ELR (cell line): ENCODE data around the gene KCNQ4.

ENCODE experiments used
- DNase-seq: peaks from one replicate; pipeline ENCODE4 v3.0.0-alpha.2; 2015; ENCODE audit warnings: low read depth

Gene KCNQ4

DNA sequence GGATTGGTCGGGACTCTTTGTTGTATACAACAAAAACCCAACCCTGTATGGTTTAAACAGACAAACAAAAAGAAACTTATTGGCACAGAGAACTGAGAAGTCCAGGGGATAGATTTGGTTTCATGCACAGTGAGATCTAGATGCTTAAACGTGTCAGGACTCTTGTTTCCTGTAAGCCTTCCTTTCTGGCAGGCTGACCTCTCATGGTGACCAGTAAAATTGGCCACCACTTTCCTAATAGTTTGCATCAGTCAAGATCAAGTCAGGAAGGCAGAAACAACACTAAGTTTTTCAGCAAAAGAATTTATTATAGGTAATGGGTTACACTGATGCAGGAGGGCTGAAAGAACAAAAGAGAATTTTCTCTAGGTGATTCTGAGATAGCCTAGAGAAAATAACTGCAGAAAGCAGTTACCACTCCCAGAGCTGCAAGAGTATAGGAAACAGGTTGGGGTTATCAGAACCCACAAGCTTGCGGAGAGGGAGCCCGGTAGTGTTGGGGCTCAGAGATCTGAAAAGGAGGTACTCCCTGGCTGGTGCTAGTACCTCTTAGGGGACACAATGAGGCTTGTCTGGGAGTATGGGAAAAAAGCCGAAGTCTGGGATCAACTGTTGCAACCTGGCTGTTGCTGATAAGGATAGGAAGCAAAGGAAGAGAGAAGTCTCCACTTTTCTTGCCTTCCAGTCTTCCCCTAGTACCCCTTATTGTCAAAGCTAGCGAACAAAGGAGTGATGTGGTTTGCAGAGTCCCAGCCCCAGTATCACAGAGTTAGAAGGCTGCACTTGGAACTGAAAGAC, 57.1 kb downstream of the KCNQ4 start:
- no peak for DNase-seq

DNA sequence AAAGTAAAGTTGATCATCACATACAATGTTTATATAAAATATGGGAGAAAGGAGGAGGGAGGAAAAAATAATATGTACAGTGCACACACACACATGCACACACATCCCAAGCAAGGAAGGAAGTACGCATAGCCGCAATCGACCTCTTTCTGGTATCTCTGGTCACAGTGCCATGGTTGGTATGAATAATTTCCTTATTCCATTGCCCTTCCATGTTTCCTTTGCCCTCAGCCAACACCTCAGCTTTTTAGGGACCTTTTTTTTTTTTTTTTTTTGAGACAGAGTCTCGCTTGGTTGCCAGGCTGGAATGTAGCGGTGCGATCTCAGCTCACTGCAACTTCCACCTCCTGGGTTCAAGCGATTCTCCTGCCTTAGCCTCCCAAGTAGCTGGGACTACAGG, 58.0 kb downstream of the KCNQ4 start:
- DNase-seq, result no peak

DNA sequence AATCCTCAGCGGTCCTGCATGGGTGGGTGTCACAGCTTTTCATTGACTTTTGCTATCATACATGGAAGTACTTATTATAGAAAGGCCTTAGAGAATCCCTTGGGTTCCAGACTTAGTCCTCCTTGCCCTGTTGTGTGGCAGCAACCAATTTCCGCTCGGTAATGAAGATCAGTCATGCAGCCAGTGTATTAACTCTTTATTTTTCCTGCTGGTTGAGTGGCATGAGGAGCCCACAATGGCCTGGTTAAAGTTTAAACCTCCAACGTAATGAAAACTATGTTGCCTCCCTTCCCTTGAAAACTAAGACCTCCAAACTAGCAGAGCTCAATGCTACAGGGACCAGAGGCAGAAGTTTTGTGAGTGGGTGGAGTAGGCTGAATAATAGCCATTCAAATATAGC, 58.6 kb downstream of the KCNQ4 start:
- no peak for DNase-seq

GRCh38 chr1:40842691-40843090, 59.1 kb downstream of the KCNQ4 start:
- no peak for DNase-seq

GRCh38 chr1:40844079-40844478, 60.5 kb downstream of the KCNQ4 start:
- DNase-seq, result no peak

- DNase-seq, result no peak
Observed at GRCh38 chr1:40844887-40845878, 61.6 kb downstream of the KCNQ4 start.

GRCh38 chr1:40845895-40846294, 62.3 kb downstream of the KCNQ4 start:
- no peak for DNase-seq

- peak; percentile 55 for DNase-seq
Observed at GRCh38 chr1:40847023-40847745, 63.6 kb downstream of the KCNQ4 start.

GRCh38 chr1:40848530-40849189, 65.1 kb downstream of the KCNQ4 start:
- DNase-seq, result peak; percentile 78

DNA sequence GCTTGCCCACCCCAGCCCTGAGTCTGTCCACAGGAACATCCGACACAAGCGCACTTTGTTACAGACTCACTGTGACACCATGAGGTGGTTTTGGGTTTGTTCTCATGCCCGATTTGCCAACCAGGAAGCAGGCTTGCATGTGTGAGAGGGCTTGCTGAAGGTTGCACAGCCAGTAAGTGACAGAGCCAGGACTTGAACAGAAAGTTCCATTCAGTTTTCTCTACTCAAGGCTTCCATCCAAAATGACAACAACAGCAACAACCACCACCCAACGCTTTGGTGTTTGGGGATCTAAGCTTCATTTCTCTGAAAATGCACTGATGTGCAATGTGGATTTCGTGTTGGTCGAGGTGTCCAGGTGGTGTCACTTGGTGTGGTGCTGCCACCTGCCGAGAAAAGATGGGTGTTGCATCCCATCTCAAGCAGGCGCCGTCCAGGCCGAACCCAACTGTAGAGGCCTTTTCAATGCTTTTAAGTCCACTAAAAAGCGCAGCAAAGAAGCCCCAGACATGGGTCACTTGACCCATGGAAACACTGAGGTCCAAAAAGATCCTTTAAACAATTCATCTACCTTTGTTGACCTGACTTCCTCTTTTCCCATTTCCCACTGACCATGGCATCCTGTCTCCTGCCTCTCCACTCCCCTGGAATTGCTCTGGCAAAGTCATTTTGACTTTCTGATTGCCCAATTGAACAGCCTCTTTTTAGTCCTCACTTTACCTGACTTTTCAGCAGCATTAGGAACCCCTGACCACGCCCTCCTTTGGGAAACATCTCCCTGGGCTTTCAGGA, 66.4 kb downstream of the KCNQ4 start:
- DNase-seq, result peak; percentile 70

- DNase-seq, result no peak
Observed at GRCh38 chr1:40851643-40852042, 68.1 kb downstream of the KCNQ4 start.

DNA sequence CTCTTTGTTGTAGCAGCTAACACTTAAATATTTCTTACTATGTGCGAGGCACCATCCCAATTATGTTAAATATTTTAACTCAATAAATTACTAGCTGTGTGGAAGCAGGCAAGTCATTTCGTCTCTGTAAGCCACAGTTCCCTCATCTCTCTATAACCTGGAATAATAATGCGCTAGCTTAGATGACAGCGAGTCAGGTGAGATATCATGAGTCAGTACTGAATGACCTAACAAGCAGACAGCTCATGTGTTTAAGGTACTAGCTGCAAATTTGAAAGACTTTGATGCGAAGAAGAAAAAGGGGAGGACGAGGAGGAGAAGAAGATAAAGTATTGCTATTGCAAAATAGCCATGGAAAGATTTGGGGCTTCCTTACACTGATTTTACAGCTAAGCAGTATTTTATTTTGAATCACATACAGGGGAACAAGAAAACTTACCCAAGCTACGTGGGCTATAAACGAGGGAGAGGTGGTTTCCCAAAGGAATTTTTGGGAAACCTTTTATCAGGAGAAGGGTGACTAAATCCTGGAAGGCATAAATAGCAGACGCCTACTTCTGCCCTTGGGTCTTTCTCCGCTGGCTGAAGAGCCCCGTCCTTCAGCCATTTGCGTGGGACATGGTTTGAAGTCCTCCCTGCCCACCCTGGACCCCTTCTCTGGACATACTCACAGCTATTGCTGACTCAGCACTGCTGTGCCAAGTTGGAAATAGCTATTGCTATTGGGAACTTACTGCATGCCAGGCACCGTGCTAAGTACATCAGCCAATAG, 69.7 kb downstream of the KCNQ4 start:
- DNase-seq, result no peak

DNA sequence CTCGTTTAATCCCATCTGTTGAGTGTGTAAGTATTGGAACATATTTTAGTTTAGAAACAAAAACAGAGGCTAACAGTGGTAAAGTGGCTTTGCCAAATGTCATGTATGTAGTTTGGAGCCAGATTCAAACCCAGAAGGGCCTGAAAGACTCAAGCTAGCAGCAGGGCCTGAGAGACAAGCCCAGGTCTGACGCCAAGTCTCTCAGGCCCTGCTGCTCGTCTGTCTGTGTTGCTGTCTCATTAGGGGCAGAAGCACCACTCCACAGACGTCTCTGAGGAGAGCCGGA, 70.2 kb downstream of the KCNQ4 start:
- DNase-seq, result no peak

DNA sequence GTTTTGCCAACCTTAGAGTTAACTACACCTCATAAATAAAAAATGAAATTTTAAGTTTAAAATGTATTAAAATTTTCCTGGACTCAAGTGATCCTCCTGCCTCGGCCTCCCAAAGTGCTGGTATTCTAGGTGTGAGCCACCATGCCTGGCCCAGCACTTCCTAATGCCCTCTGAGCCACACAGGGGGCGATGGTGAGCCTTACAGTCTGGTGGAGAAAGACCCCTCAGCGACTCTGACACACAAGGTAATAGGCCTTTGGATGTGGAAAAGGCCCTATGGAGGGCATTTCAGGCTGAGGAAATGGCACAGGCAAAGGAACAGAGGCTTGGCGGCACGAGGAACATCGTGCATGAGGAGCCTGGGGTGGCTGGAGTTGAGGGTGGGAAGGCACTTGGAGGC, 71.9 kb downstream of the KCNQ4 start:
- peak; percentile 33 for DNase-seq

GRCh38 chr1:40856116-40856515, 72.5 kb downstream of the KCNQ4 start:
- no peak for DNase-seq

GRCh38 chr1:40856656-40857302, 73.2 kb downstream of the KCNQ4 start:
- no peak for DNase-seq

GRCh38 chr1:40857737-40858136, 74.2 kb downstream of the KCNQ4 start:
- DNase-seq, result no peak

DNA sequence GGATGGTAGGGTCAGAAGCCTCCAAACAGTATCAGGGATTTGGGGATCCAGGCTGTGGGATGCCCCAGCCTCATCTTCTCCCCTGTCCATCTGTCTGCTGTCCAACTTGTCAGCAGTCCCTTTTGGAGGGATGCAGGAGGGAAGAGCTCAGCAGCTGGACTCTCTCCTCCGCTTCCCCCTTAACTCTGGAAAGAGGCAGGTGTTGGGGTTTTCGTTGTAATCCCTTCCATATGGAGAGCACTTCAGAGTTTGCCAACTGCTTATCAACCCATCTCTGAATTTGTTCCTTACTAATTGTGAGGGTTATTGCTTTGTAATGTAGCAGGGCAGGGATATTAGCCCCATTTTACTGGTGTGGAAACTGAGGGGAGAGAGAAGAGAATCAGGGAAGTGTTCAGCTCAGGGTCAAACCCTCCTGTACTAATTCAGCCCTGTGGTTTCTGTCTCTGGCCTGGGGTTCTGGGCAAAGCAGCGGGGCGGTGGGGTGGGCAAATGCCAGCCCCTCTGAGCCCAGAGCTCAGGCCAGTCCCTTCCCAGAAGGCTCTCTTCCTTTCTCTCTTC, 75.3 kb downstream of the KCNQ4 start:
- no peak for DNase-seq

- DNase-seq, result no peak
Observed at GRCh38 chr1:40860706-40861223, 77.2 kb downstream of the KCNQ4 start.
